ENCODE measurements around the gene GSTT2.
"Not testable (repeated sequence)": the region's sequence is repeated elsewhere in the genome, so short reads cannot be mapped to it uniquely, and the experiment has no call there.

DNA sequence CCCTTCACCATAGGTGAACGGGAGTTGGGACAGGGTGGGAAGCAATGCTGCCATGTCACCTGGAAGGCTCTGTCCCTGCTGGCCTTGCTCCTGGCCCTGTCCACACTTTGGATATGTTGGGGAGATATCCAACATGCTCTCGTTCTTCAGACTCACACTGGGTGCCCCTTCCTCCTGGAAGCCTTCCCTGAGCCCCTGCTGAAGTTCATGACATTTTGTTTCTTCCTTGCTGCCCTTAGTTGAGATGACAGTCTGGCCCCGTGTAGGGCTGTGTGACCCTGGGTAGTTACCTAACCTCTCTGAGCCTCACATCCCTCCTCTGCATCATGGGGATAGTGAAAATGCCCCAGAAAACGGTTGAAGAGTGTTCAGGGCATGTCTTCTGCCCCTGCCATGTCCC lies 26.4 kb upstream of the GSTT2 start:
- TF ChIP-seq CTCF, POLR2A (IDR thresholded peaks at IDR 0.05): not testable (repeated sequence)
